Neural progenitor cell (in vitro differentiated cells): Measurements from ENCODE around the gene MARK4. TPM values are rescaled to one million over a fixed set of nuclear protein-coding genes. Genes with fewer than 3 reads are reported as not detected.

Source experiments
- DNase-seq: peaks from one replicate; pipeline ENCODE4 v3.0.0-alpha.2; 2016; ENCODE audit warnings: low spot score
- H2AFZ ChIP-seq: fragments of 200-600 bp; sonication (generic); replicated peaks from 2 replicates; pipeline ENCODE4 v1.6.1; 2016; ENCODE audit warnings: antibody characterized with exemption
- H3F3A ChIP-seq: fragments of 200-600 bp; sonication (generic); 2 replicates; pipeline ENCODE4 v1.6.1; 2016; ENCODE audit warnings: antibody characterized with exemption, low read depth
- H3K27ac ChIP-seq: fragments of 200-600 bp; sonication (generic); 2 replicates; pipeline ENCODE4 v1.5.1; 2016; ENCODE audit warnings: mild to moderate bottlenecking
- H3K27me3 ChIP-seq: fragments of 200-600 bp; sonication (generic); 2 replicates; pipeline ENCODE4 v1.6.1; 2016; ENCODE audit warnings: mild to moderate bottlenecking, moderate library complexity
- H3K36me3 ChIP-seq: fragments of 200-600 bp; sonication (generic); 2 replicates; pipeline ENCODE4 v1.5.1; 2016
- H3K4me1 ChIP-seq: fragments of 200-600 bp; sonication (generic); 2 replicates; pipeline ENCODE4 v1.6.1; 2016; ENCODE audit warnings: mixed run types
- H3K4me2 ChIP-seq: fragments of 200-600 bp; sonication (generic); 2 replicates; pipeline ENCODE4 v1.6.1; 2016
- H3K4me3 ChIP-seq: fragments of 200-600 bp; sonication (generic); 2 replicates; pipeline ENCODE4 v1.5.1; 2016
- H3K79me2 ChIP-seq: fragments of 200-600 bp; sonication (generic); 2 replicates; pipeline ENCODE4 v1.6.1; 2016; ENCODE audit warnings: low read depth
- H3K9ac ChIP-seq: fragments of 200-600 bp; sonication (generic); 2 replicates; pipeline ENCODE4 v1.6.1; 2016
- H3K9me3 ChIP-seq: fragments of 200-600 bp; sonication (generic); 2 replicates; pipeline ENCODE4 v1.5.1; 2016; ENCODE audit warnings: low read depth
- H4K20me1 ChIP-seq: fragments of 200-600 bp; sonication (generic); 2 replicates; pipeline ENCODE4 v1.6.1; 2016; ENCODE audit warnings: low read depth
- H3K27ac Mint-ChIP-seq: 3 replicates; pipeline ENCODE4 v1.8.0; 2021; ENCODE audit warnings: mixed read lengths
- H3K27me3 Mint-ChIP-seq: 2 replicates; pipeline ENCODE4 v1.8.0; 2022; ENCODE audit warnings: low read depth, mild to moderate bottlenecking, inconsistent platforms, moderate library complexity, mixed read lengths; ENCODE audit not compliant: insufficient read depth
- H3K36me3 Mint-ChIP-seq: 3 replicates; pipeline ENCODE4 v1.8.0; 2021; ENCODE audit warnings: mixed read lengths
- H3K4me1 Mint-ChIP-seq: 3 replicates; pipeline ENCODE4 v1.8.0; 2021; ENCODE audit warnings: mixed read lengths
- H3K4me3 Mint-ChIP-seq: 3 replicates; pipeline ENCODE4 v1.8.0; 2021; ENCODE audit warnings: mild to moderate bottlenecking, moderate library complexity, mixed read lengths
- H3K9me3 Mint-ChIP-seq: 3 replicates; pipeline ENCODE4 v1.8.0; 2020; ENCODE audit warnings: mixed read lengths
- CTCF ChIP-seq: fragments of 200-600 bp; sonication (generic); IDR thresholded peaks from 2 replicates; pipeline ENCODE4 v1.5.1; 2017; ENCODE audit warnings: antibody characterized with exemption, mild to moderate bottlenecking
- EZH2 ChIP-seq: fragments of 200-600 bp; sonication (generic); IDR thresholded peaks from 2 replicates; pipeline ENCODE4 v1.6.1; 2017; ENCODE audit warnings: antibody characterized with exemption, mild to moderate bottlenecking, moderate library complexity
- EZH2phosphoT487 ChIP-seq: fragments of 200-600 bp; sonication (generic); IDR thresholded peaks from 2 replicates; pipeline ENCODE4 v1.6.1; 2017; ENCODE audit warnings: antibody characterized with exemption
- total RNA-seq: library from RNA; depleted of rRNA; stranded (reverse); fragments of >200 nt; gene quantifications from 2 replicates; pipeline ENCODE4 v1.2.3, GENCODE V29; 2015; ENCODE audit warnings: low replicate concordance

The MARK4 gene
- total RNA-seq, 1 donor from 2014 or later = 22.8 TPM

GRCh38 chr19:45262570-45262969 lies 11.5 kb downstream of the MARK4 start:
- Mint-ChIP-seq H3K4me1 (peaks cover 3% of the 10 kb centered on the region), H3K27ac (no peak overlapping the region), H3K36me3 (peaks cover 5% of the 10 kb centered on the region), H3K9me3 (no peaks in the 10 kb centered on the region), H3K4me3 (no peak overlapping the region), H3K27me3 (peaks cover 2% of the 10 kb centered on the region)
- Histone ChIP-seq H3K36me3 (no peaks in the 10 kb centered on the region), H3K4me3 (no peak overlapping the region), H2AFZ (no peak overlapping the region), H3K9ac (no peak overlapping the region), H3K4me1 (no peaks in the 10 kb centered on the region), H3K79me2 (no peaks in the 10 kb centered on the region), H4K20me1 (peaks cover 42% of the 10 kb centered on the region), H3K9me3 (no peaks in the 10 kb centered on the region), H3K27me3 (no peaks in the 10 kb centered on the region), H3K27ac (no peak overlapping the region), H3F3A (no peaks in the 10 kb centered on the region), H3K4me2 (no peak overlapping the region)
- TF ChIP-seq CTCF (no peak), EZH2phosphoT487 (no peak)
- DNase-seq = no peak

DNA sequence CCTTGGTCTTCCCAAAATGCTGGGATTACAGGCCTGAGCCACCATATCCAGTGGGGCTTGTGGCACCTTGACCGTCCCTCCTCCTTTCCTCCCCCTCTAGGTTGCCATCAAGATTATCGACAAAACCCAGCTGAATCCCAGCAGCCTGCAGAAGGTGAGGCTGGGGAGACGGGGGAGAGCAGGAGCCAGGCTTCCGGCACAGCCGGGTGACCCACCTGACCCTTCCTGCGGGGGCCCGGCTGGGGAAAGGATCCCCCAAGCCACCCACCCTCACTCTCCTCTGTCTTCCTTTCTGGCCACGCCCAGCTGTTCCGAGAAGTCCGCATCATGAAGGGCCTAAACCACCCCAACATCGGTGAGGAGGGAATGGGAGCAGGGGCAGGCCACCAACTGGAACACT lies 11.9 kb downstream of the MARK4 start:
- peaks cover 3% of the 10 kb centered on the region for H3K4me1 Mint-ChIP-seq
- no peak overlapping the region for H3K4me3 Mint-ChIP-seq
- no peak overlapping the region for H3K27ac Mint-ChIP-seq
- H3K9me3 ChIP-seq = no peaks in the 10 kb centered on the region
- H3K9ac ChIP-seq = no peak overlapping the region
- TF ChIP-seq EZH2 (no peak), EZH2phosphoT487 (no peak), CTCF (no peak)
- no peaks in the 10 kb centered on the region for H3K4me1 ChIP-seq
- no peak overlapping the region for H3K27ac ChIP-seq
- no peaks in the 10 kb centered on the region for H3F3A ChIP-seq
- peaks cover 41% of the 10 kb centered on the region for H4K20me1 ChIP-seq
- H3K27me3 ChIP-seq = no peaks in the 10 kb centered on the region
- H3K79me2 ChIP-seq = no peaks in the 10 kb centered on the region
- H3K4me3 ChIP-seq = no peak overlapping the region
- H2AFZ ChIP-seq = no peak overlapping the region
- H3K36me3 Mint-ChIP-seq = peaks cover 5% of the 10 kb centered on the region
- peaks cover 2% of the 10 kb centered on the region for H3K27me3 Mint-ChIP-seq
- H3K36me3 ChIP-seq = no peaks in the 10 kb centered on the region
- H3K4me2 ChIP-seq = no peak overlapping the region
- no peaks in the 10 kb centered on the region for H3K9me3 Mint-ChIP-seq
- DNase-seq = no peak

DNA sequence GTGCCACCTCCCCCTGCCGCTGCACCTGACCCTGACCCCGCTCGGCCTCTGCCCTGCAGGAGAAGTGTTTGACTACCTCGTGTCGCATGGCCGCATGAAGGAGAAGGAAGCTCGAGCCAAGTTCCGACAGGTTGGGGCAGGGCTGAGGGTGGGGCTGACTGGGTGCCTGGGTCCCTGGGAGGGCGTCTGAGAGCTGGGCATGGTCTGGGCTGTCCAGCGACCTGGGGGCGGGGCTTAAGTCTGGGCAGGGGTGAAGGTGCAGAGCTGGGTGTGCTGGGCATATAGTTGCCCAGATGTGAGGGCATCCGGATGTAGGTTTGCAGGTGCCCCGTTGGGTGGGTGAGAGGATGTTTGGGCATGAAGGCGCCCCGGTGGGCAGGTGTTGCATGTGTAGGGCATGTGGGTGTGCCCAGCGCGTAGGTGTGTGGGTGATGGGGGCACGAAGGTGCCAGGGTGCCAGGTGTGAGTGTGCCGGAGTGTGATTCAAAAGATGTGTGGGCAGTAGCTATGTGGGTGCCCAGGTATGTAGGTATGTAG lies 13.8 kb downstream of the MARK4 start:
- H3K4me1 Mint-ChIP-seq = peaks cover 3% of the 10 kb centered on the region

More for the DNA sequence above, 13.8 kb downstream of the MARK4 start:
- H3K27me3 Mint-ChIP-seq = peaks cover 2% of the 10 kb centered on the region
- no peaks in the 10 kb centered on the region for H3K9me3 ChIP-seq
- H3K79me2 ChIP-seq = no peaks in the 10 kb centered on the region
- H3K27ac ChIP-seq = no peak overlapping the region
- no peak for TF ChIP-seq EZH2
- no peak for TF ChIP-seq EZH2phosphoT487
- no peak for TF ChIP-seq CTCF
- peaks cover 29% of the 10 kb centered on the region for H4K20me1 ChIP-seq
- DNase-seq = no peak
- no peak overlapping the region for H3K27ac Mint-ChIP-seq
- no peak overlapping the region for H3K4me3 ChIP-seq
- no peak overlapping the region for H3K4me2 ChIP-seq
- no peaks in the 10 kb centered on the region for H3K27me3 ChIP-seq
- no peak overlapping the region for H3K9ac ChIP-seq
- no peaks in the 10 kb centered on the region for H3K9me3 Mint-ChIP-seq
- H2AFZ ChIP-seq = no peak overlapping the region
- H3F3A ChIP-seq = no peaks in the 10 kb centered on the region
- peaks cover 7% of the 10 kb centered on the region for H3K36me3 Mint-ChIP-seq
- H3K4me3 Mint-ChIP-seq = no peak overlapping the region
- H3K4me1 ChIP-seq = no peaks in the 10 kb centered on the region
- no peaks in the 10 kb centered on the region for H3K36me3 ChIP-seq
